Left lung (tissue), 10 donors: ENCODE data around the gene CTAGE15. TPM values are rescaled to one million over a fixed set of nuclear protein-coding genes. Genes with fewer than 3 reads are reported as not detected.
A peak's percentile ranks its signal among the peaks of the same experiment; 100 is the strongest.
"Not testable (repeated sequence)": the region's sequence is repeated elsewhere in the genome, so short reads cannot be mapped to it uniquely, and the experiment has no call there.

Source experiments
- ATAC-seq: fragments of 200-7000 bp; cut with Tn5 transposase; one replicate; pipeline ENCODE4 v1.9.1; 2020; ENCODE audit warnings: moderate library complexity
- DNase-seq, 4 donors: peaks; one replicate each; pipeline ENCODE4 v3.0.0-alpha.2; 2013 to 2020
- H3K27ac ChIP-seq, 2 donors: fragments of 200-600 bp; sonication (generic) in 1 of 2; one replicate each; pipeline versions ENCODE4 v1.5.0 to v1.8.0; 2020 to 2021
- H3K27me3 ChIP-seq, 2 donors: fragments of 200-600 bp; sonication (generic) in 1 of 2; one replicate each; pipeline versions ENCODE4 v1.5.0 to v1.8.0; 2020 to 2021
- H3K36me3 ChIP-seq, 2 donors: fragments of 200-600 bp; sonication (generic) in 1 of 2; one replicate each; pipeline versions ENCODE4 v1.5.0 to v1.8.0; 2020 to 2021
- H3K4me1 ChIP-seq, 2 donors: fragments of 200-600 bp; one replicate each; pipeline ENCODE4 v1.8.0; 2021
- H3K4me3 ChIP-seq, 2 donors: fragments of 200-600 bp; sonication (generic) in 1 of 2; one replicate each; pipeline versions ENCODE4 v1.5.0 to v1.8.0; 2020 to 2021; ENCODE audit warnings: mild to moderate bottlenecking in 1 of 2
- H3K9me3 ChIP-seq, 2 donors: fragments of 200-600 bp; sonication (generic) in 1 of 2; one replicate each; pipeline versions ENCODE4 v1.5.0 to v1.8.0; 2020 to 2021
- CTCF ChIP-seq, 2 donors: fragments of 200-600 bp; sonication (generic) in 1 of 2; IDR thresholded peaks; one replicate each; pipeline versions ENCODE4 v1.5.0 to v1.8.0; 2021; ENCODE audit warnings: antibody characterized with exemption in 2 of 2
- intact Hi-C, 2 donors: fragments of 100-400 bp; cut with DNase I; formaldehyde crosslinking; loops; one replicate each; pipeline versions ENCODE4 v1.11.2 to v1.14.2; 2022
- polyA plus RNA-seq, 6 donors: library from polyadenylated mRNA; unstranded; fragments of 120-200 nt; gene quantifications; one replicate each; pipeline ENCODE4 v1.2.1, GENCODE V29; 2013; ENCODE audit not compliant: insufficient read length in 6 of 6
- total RNA-seq, 2 donors: library from RNA; stranded (reverse); fragmentation: NEBNext Ultra II Directional; extraction: Animal tissue kit (Norgen Biotek cat#: 25700); gene quantifications; one replicate each; pipeline ENCODE4 v1.2.1, GENCODE V29; 2021
- donor health status: DM: no; HTN: yes; CAD: no.
- donor health status: DM: no; HTN: no; CAD: no.

Gene CTAGE15
- total and polyA plus RNA-seq, 8 donors, result 0.29 to 1.8 (median 0.88) TPM

GRCh38 chr7:143589897-143590296 is 18.3 kb downstream of the CTAGE15 start:
- intact Hi-C loops, DNase-seq, H3K27ac ChIP-seq, H3K36me3 ChIP-seq, ATAC-seq, H3K9me3 ChIP-seq, H3K27me3 ChIP-seq, H3K4me1 ChIP-seq, H3K4me3 ChIP-seq: not testable (repeated sequence)

GRCh38 chr7:143598086-143598485 is 26.5 kb downstream of the CTAGE15 start:
- H3K9me3 ChIP-seq, intact Hi-C loops, H3K4me3 ChIP-seq, ATAC-seq, H3K4me1 ChIP-seq, H3K27me3 ChIP-seq, H3K36me3 ChIP-seq, H3K27ac ChIP-seq: not testable (repeated sequence)
- peak in 2 of 4 donors; percentile 10 to 60 for DNase-seq

- H3K36me3 ChIP-seq, intact Hi-C loops, H3K4me1 ChIP-seq, H3K4me3 ChIP-seq, H3K27me3 ChIP-seq, H3K27ac ChIP-seq, H3K9me3 ChIP-seq, DNase-seq, ATAC-seq: not testable (repeated sequence)
Observed at GRCh38 chr7:143603549-143603948, 31.9 kb downstream of the CTAGE15 start.

- H3K9me3 ChIP-seq, ATAC-seq, intact Hi-C loops, H3K27ac ChIP-seq, H3K4me3 ChIP-seq, DNase-seq, H3K27me3 ChIP-seq, H3K4me1 ChIP-seq, H3K36me3 ChIP-seq: not testable (repeated sequence)
Observed at GRCh38 chr7:143606088-143606487, 34.5 kb downstream of the CTAGE15 start.

GRCh38 chr7:143615545-143615944 is 43.9 kb downstream of the CTAGE15 start:
- ATAC-seq, intact Hi-C loops, H3K4me1 ChIP-seq, H3K4me3 ChIP-seq, DNase-seq, H3K27ac ChIP-seq, H3K27me3 ChIP-seq, H3K9me3 ChIP-seq, H3K36me3 ChIP-seq: not testable (repeated sequence)

GRCh38 chr7:143617204-143617603 is 45.6 kb downstream of the CTAGE15 start:
- H3K27me3 ChIP-seq, H3K9me3 ChIP-seq, ATAC-seq, intact Hi-C loops, H3K27ac ChIP-seq, H3K4me3 ChIP-seq, H3K36me3 ChIP-seq, H3K4me1 ChIP-seq, DNase-seq: not testable (repeated sequence)

GRCh38 chr7:143620058-143620457 is 48.5 kb downstream of the CTAGE15 start:
- intact Hi-C loops, H3K4me1 ChIP-seq, H3K4me3 ChIP-seq, H3K27ac ChIP-seq, H3K9me3 ChIP-seq, H3K27me3 ChIP-seq, H3K36me3 ChIP-seq: not testable (repeated sequence)
- DNase-seq (peak in 1 of 4 donors; percentile 47), ATAC-seq (peak; percentile 87)
- TF ChIP-seq CTCF (IDR thresholded peaks at IDR 0.05), result peak in 1 of 2 donors; percentile 8

- ATAC-seq, result peak; percentile 96
- H3K27ac ChIP-seq, H3K36me3 ChIP-seq, H3K4me3 ChIP-seq, H3K27me3 ChIP-seq, intact Hi-C loops, H3K9me3 ChIP-seq, H3K4me1 ChIP-seq: not testable (repeated sequence)
- DNase-seq, result peak in 2 of 4 donors; percentile 66 to 91
Observed at GRCh38 chr7:143620646-143621045, 49.0 kb downstream of the CTAGE15 start, which contains the start of gene TCAF2. Gene TCAF2 (plus strand): TSS chr7:143620974.

GRCh38 chr7:143621175-143621574 is 49.6 kb downstream of the CTAGE15 start:
- H3K27ac ChIP-seq, H3K27me3 ChIP-seq, DNase-seq, H3K36me3 ChIP-seq, H3K4me1 ChIP-seq, H3K9me3 ChIP-seq, intact Hi-C loops, H3K4me3 ChIP-seq: not testable (repeated sequence)
- ATAC-seq, result peak; percentile 16

- H3K4me1 ChIP-seq, H3K27ac ChIP-seq, H3K9me3 ChIP-seq, ATAC-seq, H3K27me3 ChIP-seq, intact Hi-C loops, H3K4me3 ChIP-seq, H3K36me3 ChIP-seq, DNase-seq: not testable (repeated sequence)
Observed at GRCh38 chr7:143622130-143622529, 50.5 kb downstream of the CTAGE15 start.

Other genes with a start within 250 kb of the CTAGE15 start
- gene FAM131B, start 209.1 kb upstream of the CTAGE15 start, total RNA-seq, result 1 to 10 TPM in 1 of 2 donors, under 1 TPM in 1; 0.60 to 1.6 TPM
- 1 to 10 TPM; 1.4 to 2.3 (median 1.8) TPM for gene FAM131B, start 209.1 kb upstream of the CTAGE15 start, polyA plus RNA-seq
- gene ZYX, start 190.5 kb upstream of the CTAGE15 start, total RNA-seq, result 100 to 1,000 TPM; 180 to 307 TPM
- 100 to 1,000 TPM; 117 to 249 (median 181) TPM for gene ZYX, start 190.5 kb upstream of the CTAGE15 start, polyA plus RNA-seq
- gene EPHA1, start 162.9 kb upstream of the CTAGE15 start, total RNA-seq, result 10 to 100 TPM; 11.6 to 16.1 TPM
- 10 to 100 TPM; 13.5 to 17.5 (median 14.5) TPM for gene EPHA1, start 162.9 kb upstream of the CTAGE15 start, polyA plus RNA-seq
- not detected for gene TAS2R60, start 128.3 kb upstream of the CTAGE15 start, total RNA-seq
- not detected for gene TAS2R60, start 128.3 kb upstream of the CTAGE15 start, polyA plus RNA-seq
- gene TAS2R41, start 93.9 kb upstream of the CTAGE15 start, total RNA-seq, result not detected
- not detected for gene TAS2R41, start 93.9 kb upstream of the CTAGE15 start, polyA plus RNA-seq
- 1 to 10 TPM; 1.8 to 3.0 TPM for gene TCAF2, start 49.2 kb downstream of the CTAGE15 start, total RNA-seq
- gene TCAF2, start 49.2 kb downstream of the CTAGE15 start, polyA plus RNA-seq, result 1 to 10 TPM; 3.6 to 6.9 (median 4.9) TPM
- gene CTAGE6, start 185.9 kb downstream of the CTAGE15 start, total RNA-seq, result under 1 TPM; 0.79 to 0.97 TPM
- gene CTAGE6, start 185.9 kb downstream of the CTAGE15 start, polyA plus RNA-seq, result under 1 TPM in 3 of 6 donors, not detected in 3; 0.10 to 0.27 (median 0.23) TPM